A204.1 (cell line): ENCODE data around the gene NCS1.

Source experiments
- FAIRE-seq: peaks from 2 replicates; lab custom pipeline; 2012; peaks lifted over from hg19 to GRCh38; lab: Jason Lieb, UNC

The NCS1 gene

DNA sequence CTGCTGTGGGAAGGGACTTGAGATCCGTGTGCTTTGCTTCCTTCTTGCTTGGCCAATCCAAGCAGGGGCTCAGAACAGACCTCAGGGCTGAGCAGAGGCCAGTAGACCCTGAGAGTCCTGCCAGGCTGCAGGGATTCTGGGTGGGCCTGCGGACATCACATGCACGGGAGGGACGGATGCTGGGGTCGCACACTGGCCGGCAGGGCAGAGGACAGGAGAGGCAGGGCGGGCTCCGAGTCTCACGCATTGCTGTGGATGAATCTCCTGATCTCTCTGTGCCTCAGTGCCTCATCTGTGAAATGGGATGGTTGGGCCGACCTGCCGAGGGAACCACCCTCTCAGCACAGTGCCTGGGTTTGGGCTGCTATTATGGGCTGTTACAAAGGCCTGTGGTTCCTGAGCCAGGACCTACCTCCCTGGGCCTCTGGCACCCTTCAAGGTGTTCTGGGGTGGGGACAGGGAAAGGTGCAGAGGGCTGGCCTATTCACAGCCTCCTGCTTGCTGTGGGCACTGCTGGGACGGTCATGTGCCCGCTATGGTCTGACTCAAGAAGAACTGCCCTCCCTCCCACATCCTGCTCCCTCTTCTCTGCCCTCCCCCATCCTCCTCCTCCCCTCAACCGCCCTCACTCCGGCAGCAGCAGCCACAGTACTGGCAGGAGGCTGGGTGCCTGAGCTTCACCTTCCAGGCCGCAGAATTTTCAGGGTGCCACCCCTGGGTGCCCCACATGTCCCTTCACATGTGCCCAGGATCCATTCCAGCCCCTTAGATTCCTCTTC is 43.3 kb downstream of the NCS1 start:
- no peak for FAIRE-seq

GRCh38 chr9:130217838-130218237 is 45.6 kb downstream of the NCS1 start:
- no peak for FAIRE-seq

GRCh38 chr9:130219661-130220096 is 47.5 kb downstream of the NCS1 start:
- FAIRE-seq, result no peak

GRCh38 chr9:130220352-130220751 is 48.1 kb downstream of the NCS1 start:
- no peak for FAIRE-seq

- no peak for FAIRE-seq
Measured at GRCh38 chr9:130222833-130223232, 50.6 kb downstream of the NCS1 start.

GRCh38 chr9:130225071-130225470 is 52.9 kb downstream of the NCS1 start:
- FAIRE-seq, result no peak

DNA sequence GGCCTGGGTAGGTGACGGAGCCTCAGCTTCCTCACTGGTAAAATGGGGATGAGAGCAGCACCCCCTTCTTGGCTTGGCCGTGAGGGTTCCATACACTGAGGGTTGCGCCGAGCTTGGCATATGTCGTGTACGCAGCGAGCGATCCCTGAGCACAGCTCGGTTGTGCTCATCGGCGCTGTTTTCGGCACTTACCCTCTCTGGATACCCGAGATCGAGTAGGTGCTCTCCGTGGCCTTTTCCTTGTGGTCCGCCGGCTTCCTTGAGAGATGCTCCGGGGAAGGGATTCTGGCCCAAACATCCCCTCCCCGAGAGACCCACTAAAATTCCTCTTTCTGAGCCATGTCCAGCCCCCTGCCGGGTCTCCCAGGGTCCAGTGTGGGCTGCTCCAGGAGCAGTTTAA is 53.4 kb downstream of the NCS1 start:
- FAIRE-seq, result no peak

GRCh38 chr9:130226112-130226511 is 53.9 kb downstream of the NCS1 start:
- no peak for FAIRE-seq

- FAIRE-seq, result no peak
Measured at GRCh38 chr9:130227833-130228232, 55.6 kb downstream of the NCS1 start.

DNA sequence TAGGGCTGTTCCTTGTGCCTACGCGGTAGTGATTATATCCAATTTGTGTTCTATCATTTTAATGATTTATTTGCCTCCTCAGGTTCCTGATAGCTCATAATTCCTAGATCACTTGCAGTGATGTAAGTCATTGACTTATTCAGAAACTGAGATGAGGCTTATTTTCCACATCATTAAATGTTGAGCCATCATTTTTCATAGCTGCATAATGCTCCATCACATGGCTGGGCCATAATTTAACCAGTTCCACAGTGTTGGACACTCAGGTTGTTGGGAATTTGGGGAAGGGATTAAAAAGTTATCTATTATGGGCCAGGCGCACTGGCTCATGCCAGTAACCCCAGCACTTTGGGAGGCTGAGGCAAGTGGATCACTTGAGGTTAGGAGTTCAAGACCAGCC is 57.6 kb downstream of the NCS1 start:
- FAIRE-seq, result no peak

DNA sequence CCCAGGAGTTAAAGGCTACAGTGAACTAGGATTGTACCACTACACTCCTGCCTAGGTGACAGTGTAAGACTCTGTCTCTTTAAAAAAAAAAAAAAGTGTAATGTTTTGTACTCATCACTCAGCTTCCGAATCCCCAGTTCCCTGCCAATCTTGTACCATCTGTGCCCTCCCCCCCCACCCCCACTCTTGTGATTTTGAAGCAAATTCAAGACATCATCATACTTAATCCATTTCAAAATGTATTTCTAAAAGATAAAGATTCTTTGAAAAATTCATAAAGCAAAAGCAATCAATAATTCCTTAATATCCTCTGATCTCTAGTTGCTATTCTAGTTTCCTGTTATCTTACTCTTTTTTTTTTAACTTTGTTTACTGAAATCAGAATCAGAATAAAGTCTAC is 58.4 kb downstream of the NCS1 start:
- FAIRE-seq, result no peak

GRCh38 chr9:130232899-130233586 is 60.8 kb downstream of the NCS1 start:
- FAIRE-seq, result no peak

GRCh38 chr9:130233587-130233945 is 61.4 kb downstream of the NCS1 start:
- FAIRE-seq, result no peak

GRCh38 chr9:130234340-130235260 is 62.4 kb downstream of the NCS1 start:
- FAIRE-seq, result no peak

DNA sequence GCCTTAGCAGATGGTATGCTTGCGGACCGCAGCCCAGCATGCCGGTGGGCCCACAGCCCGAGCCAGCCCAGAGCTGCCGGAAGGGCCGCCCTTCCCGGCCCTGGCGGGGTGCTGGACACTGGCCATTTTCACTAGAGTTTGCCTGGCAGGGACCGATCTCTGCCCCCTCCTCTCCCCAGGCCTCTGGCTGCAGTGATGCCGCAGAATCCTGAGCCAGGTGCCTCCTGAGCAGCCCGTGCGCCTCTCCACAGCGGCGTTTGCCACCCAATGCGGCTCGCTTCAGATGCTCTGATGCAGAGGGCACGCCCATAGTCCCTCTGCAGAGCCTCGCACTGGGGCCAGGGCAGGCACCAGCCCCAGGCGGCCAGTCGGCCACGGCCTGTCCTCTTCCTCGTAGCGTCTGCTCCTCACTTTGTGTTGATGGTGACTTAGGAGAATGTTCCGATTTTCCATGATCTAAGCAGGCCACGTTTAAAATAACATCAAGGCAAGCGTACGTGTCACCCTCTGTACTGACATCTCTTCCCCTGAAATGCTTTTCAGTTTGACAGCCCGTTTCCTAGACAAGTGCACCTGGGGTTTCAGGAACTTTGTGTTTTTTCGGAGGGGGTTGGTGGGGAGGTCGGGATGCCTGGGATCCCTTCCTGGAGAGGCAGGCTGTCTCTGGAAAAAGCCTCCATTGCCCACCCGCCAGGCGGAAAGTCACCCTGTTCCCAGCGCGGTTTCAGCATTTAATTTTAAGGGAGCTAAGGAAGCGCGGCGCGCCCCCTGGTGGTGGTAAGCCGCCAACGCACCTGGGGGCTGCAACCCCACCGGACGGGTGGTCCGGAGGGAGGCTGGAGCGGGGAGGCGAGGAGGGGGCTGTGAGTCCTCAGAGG is 63.6 kb downstream of the NCS1 start:
- FAIRE-seq, result no peak

GRCh38 chr9:130236436-130236985 is 64.3 kb downstream of the NCS1 start:
- no peak for FAIRE-seq

DNA sequence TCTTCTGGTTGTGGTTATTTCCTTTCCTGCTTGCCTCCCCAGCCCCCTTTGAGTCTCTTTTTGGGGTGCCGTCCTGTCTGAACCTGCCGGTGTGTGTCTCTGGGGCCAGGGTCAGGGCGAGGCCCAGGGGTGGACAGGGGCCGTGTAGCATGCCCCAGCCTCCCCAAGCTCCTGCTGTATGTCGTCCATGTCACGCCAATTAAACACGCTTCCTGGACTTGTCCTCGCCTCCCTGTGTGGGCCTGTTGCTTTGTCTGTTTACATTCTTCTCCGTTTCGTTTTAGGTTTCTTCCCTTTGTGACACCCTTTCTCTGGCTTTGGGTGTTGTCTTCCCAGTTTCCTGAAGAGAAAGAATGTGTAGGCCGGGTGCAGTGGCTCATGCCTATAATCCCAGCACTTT is 64.9 kb downstream of the NCS1 start:
- no peak for FAIRE-seq

GRCh38 chr9:130237763-130238524 is 65.7 kb downstream of the NCS1 start:
- FAIRE-seq, result no peak

- no peak for FAIRE-seq
Measured at GRCh38 chr9:130239363-130239695, 67.1 kb downstream of the NCS1 start.

DNA sequence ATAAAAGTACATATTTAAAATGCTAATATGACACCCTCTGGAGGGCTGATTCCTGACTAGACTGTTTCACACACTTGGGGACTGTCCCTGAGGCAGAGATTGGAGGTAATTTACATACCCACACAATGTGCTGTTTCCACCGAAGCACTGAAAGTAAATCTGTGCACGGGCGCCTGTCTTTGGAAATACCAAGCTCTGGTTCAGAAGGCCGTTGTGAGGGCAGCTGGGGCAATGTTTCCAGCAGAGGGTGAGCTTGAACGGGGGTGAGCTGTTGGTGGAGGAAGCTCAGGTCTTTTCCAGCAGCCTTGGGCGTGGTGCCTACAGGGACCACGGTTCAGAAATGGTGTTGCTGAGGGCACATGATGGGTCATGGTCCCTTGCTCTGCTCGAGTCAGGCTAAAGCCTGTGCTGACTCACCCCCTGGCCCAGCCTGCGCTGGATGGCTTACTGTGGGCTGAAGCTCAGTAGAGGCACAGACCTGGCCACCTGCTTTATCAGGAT is 67.6 kb downstream of the NCS1 start:
- no peak for FAIRE-seq
